Measurements from ENCODE around the gene TNRC6C. TPM values are rescaled to one million over a fixed set of nuclear protein-coding genes. Genes with fewer than 3 reads are reported as not detected.

Gene TNRC6C
- polyA plus RNA-seq, 1 donor (not counting 4 experiments of a cell fraction or from before 2014, with no cell fraction given), result 0.34 TPM

DNA sequence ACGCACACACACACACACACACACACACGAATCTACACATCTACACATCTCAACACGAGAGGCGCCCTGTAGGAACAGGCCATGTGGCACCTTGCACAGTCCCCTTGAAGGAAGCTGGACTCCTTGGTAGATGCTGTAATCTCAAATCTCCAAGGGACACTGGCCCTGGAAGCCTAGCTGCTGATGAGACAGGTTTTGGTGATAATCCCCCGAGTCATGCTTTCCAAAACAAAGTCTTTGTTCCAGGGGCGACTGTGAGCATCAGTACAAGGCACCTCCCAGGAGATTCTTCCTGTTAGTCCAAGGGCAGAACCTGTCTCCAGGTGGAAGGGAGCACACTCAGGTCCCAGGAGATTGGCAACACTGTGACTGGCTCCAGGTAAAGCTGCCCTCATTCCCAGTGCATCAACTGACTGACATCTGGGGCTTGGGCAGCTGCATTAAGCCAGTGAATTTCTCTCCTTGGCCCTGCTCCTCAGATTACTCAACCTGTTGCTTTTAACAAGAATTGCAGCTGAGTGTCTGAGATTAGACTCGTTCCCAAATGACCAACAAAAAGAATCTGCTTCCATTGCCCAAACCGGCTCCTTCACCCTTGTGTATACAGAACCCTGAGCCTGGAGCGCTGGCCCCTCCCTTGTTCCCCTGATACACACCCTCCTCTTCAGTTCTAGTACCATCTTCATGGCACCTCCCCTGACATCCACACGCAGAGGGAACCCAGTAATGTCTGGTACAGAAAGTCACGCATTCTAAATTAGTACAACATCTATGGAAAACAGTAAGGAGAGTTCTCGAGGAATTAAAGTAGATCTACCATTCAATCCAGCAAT lies 13.9 kb upstream of the TNRC6C start:
- Histone ChIP-seq H3K79me2 (ENCODE audit: control insufficient read depth, insufficient read depth, low read length) (no peaks in the 10 kb centered on the region), H3K9ac (ENCODE audit: control insufficient read depth, extremely low read depth, insufficient read depth, low read length) (no peak overlapping the region), H3K4me2 (ENCODE audit: control insufficient read depth, extremely low read depth, insufficient read depth, low read depth, low read length) (no peak overlapping the region), H3K27me3 (ENCODE audit: control insufficient read depth, extremely low read depth, insufficient read depth, low read length) (peaks cover 3% of the 10 kb centered on the region), H3K27ac (ENCODE audit: control insufficient read depth, insufficient read depth, low read length) (no peak overlapping the region), H4K20me1 (ENCODE audit: control insufficient read depth, extremely low read depth, insufficient read depth, low read length) (no peaks in the 10 kb centered on the region), H3K36me3 (ENCODE audit: control insufficient read depth in 2 of 2, extremely low read depth in 1 of 2, insufficient read depth in 2 of 2, low read length in 2 of 2) (no peaks in the 10 kb centered on the region), H3K9me1 (ENCODE audit: control insufficient read depth, extremely low read depth, insufficient read depth, low read length) (no peaks in the 10 kb centered on the region), H3K9me3 (ENCODE audit: control insufficient read depth, low read depth, low read length) (no peaks in the 10 kb centered on the region), H3K4me1 (ENCODE audit: control insufficient read depth, extremely low read depth, insufficient read depth, low read length) (no peaks in the 10 kb centered on the region), H3K4me3 (ENCODE audit: control insufficient read depth in 2 of 3, extremely low read depth in 1 of 3, insufficient read depth in 2 of 3, low read depth in 1 of 3, low read length in 3 of 3) (no peak overlapping the region), H2AFZ (ENCODE audit: control insufficient read depth, low read length) (no peak overlapping the region)
- TF ChIP-seq, protein P1, sequence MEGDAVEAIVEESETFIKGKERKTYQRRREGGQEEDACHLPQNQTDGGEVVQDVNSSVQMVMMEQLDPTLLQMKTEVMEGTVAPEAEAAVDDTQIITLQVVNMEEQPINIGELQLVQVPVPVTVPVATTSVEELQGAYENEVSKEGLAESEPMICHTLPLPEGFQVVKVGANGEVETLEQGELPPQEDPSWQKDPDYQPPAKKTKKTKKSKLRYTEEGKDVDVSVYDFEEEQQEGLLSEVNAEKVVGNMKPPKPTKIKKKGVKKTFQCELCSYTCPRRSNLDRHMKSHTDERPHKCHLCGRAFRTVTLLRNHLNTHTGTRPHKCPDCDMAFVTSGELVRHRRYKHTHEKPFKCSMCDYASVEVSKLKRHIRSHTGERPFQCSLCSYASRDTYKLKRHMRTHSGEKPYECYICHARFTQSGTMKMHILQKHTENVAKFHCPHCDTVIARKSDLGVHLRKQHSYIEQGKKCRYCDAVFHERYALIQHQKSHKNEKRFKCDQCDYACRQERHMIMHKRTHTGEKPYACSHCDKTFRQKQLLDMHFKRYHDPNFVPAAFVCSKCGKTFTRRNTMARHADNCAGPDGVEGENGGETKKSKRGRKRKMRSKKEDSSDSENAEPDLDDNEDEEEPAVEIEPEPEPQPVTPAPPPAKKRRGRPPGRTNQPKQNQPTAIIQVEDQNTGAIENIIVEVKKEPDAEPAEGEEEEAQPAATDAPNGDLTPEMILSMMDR (optimal IDR thresholded peaks at IDR 0.05 in 1 of 3, IDR thresholded peaks at IDR 0.05 in 1 of 3, conservative IDR thresholded peaks at IDR 0.05 in 1 of 3; ENCODE audit: extremely low read depth in 1 of 3, insufficient read depth in 2 of 3, low read length in 3 of 3), result no peak
- no peak for TF ChIP-seq EZH2 (IDR thresholded peaks at IDR 0.05; ENCODE audit: low read length)
- no peak for DNase-seq (ENCODE audit: low read depth, low spot score)
- dilution Hi-C loops (cut with MboI; ENCODE audit: extremely low pct_ligation_motif_present, low sequenced_read_pairs), result no loop called here
- no peak for FAIRE-seq

DNA sequence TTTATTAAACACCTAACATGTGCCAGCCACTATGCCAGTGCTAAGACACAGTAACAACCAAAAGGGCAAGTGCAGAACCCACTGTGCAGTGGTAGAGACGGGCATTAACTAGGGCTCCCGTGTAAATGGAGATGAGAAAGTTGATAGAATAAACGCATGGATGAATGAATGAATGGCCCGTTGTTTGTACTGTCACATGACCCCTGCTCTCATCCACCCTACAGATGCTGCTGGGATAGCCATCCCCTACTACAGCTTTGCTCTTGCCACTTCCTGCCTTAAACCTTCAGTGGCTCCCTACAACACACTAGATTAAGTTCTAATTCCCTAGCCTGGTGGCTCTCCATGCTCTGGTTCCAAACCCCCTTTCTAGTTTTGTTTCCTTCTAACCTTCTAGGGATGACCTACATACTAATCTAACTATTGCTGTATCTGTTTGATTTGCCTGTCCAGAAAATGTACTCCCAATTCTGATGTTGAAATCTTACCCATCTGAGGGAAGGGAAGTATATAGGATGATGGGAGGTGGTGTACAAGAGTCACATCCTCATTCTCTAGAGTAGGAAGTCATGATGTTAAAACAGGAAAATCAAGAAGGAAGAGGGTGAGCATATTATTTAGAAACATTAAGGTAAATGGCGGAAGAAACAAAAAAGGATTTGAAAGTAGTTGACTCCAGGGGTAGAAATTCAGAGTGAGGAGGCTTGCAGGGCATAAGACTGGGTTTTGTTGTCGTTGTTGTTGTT lies 11.4 kb upstream of the TNRC6C start:
- TF ChIP-seq, protein P1 (optimal IDR thresholded peaks at IDR 0.05 in 1 of 3, IDR thresholded peaks at IDR 0.05 in 1 of 3, conservative IDR thresholded peaks at IDR 0.05 in 1 of 3; ENCODE audit: extremely low read depth in 1 of 3, insufficient read depth in 2 of 3, low read length in 3 of 3), result no peak
- TF ChIP-seq EZH2 (IDR thresholded peaks at IDR 0.05; ENCODE audit: low read length), result no peak
- no peak overlapping the region for H3K4me3 ChIP-seq (ENCODE audit: control insufficient read depth in 2 of 3, extremely low read depth in 1 of 3, insufficient read depth in 2 of 3, low read depth in 1 of 3, low read length in 3 of 3)
- dilution Hi-C loops (cut with MboI; ENCODE audit: extremely low pct_ligation_motif_present, low sequenced_read_pairs), result no loop called here
- peaks cover 9% of the 10 kb centered on the region for H3K27me3 ChIP-seq (ENCODE audit: control insufficient read depth, extremely low read depth, insufficient read depth, low read length)
- H3K4me1 ChIP-seq (ENCODE audit: control insufficient read depth, extremely low read depth, insufficient read depth, low read length), result no peaks in the 10 kb centered on the region
- no peak overlapping the region for H3K4me2 ChIP-seq (ENCODE audit: control insufficient read depth, extremely low read depth, insufficient read depth, low read depth, low read length)
- no peaks in the 10 kb centered on the region for H4K20me1 ChIP-seq (ENCODE audit: control insufficient read depth, extremely low read depth, insufficient read depth, low read length)
- no peak overlapping the region for H3K27ac ChIP-seq (ENCODE audit: control insufficient read depth, insufficient read depth, low read length)
- no peaks in the 10 kb centered on the region for H3K9me3 ChIP-seq (ENCODE audit: control insufficient read depth, low read depth, low read length)
- no peak overlapping the region for H3K9ac ChIP-seq (ENCODE audit: control insufficient read depth, extremely low read depth, insufficient read depth, low read length)
- no peak overlapping the region for H2AFZ ChIP-seq (ENCODE audit: control insufficient read depth, low read length)
- H3K79me2 ChIP-seq (ENCODE audit: control insufficient read depth, insufficient read depth, low read length), result no peaks in the 10 kb centered on the region
- H3K9me1 ChIP-seq (ENCODE audit: control insufficient read depth, extremely low read depth, insufficient read depth, low read length), result no peaks in the 10 kb centered on the region
- FAIRE-seq (no peak), DNase-seq (ENCODE audit: low read depth, low spot score) (no peak)
- H3K36me3 ChIP-seq (ENCODE audit: control insufficient read depth in 2 of 2, extremely low read depth in 1 of 2, insufficient read depth in 2 of 2, low read length in 2 of 2), result no peaks in the 10 kb centered on the region

All from keratinocyte (primary cell).